Measurements from ENCODE around the gene NRXN2.

The NRXN2 gene

GRCh38 chr11:64758330-64759079 is 35.5 kb upstream of the NRXN2 start:
- H3K4me3 ChIP-seq (replicated peaks; ENCODE audit: low read depth, low read length) = no peak overlapping the region
- DNase-seq (ENCODE audit: low read depth) = no peak
- no peak for TF ChIP-seq CTCF (IDR thresholded peaks at IDR 0.05; ENCODE audit: low read length, missing control alignments)

- no peak for TF ChIP-seq CTCF (IDR thresholded peaks at IDR 0.05; ENCODE audit: low read length, missing control alignments)
- DNase-seq (ENCODE audit: low read depth) = no peak
- no peak overlapping the region for H3K4me3 ChIP-seq (replicated peaks; ENCODE audit: low read depth, low read length)
These were observed 34.7 kb upstream of the NRXN2 start for GRCh38 chr11:64757549-64758329.

GRCh38 chr11:64755681-64756361 is 32.8 kb upstream of the NRXN2 start:
- no peak for TF ChIP-seq CTCF (IDR thresholded peaks at IDR 0.05; ENCODE audit: low read length, missing control alignments)
- no peak for DNase-seq (ENCODE audit: low read depth)
- H3K4me3 ChIP-seq (replicated peaks; ENCODE audit: low read depth, low read length) = no peak overlapping the region

GRCh38 chr11:64754919-64755662 is 32.1 kb upstream of the NRXN2 start:
- no peak for DNase-seq (ENCODE audit: low read depth)
- H3K4me3 ChIP-seq (replicated peaks; ENCODE audit: low read depth, low read length) = no peak overlapping the region
- TF ChIP-seq CTCF (IDR thresholded peaks at IDR 0.05; ENCODE audit: low read length, missing control alignments) = no peak

- no peak for DNase-seq (ENCODE audit: low read depth)
- no peak for TF ChIP-seq CTCF (IDR thresholded peaks at IDR 0.05; ENCODE audit: low read length, missing control alignments)
- H3K4me3 ChIP-seq (replicated peaks; ENCODE audit: low read depth, low read length) = no peak overlapping the region
These were observed 31.3 kb upstream of the NRXN2 start for GRCh38 chr11:64754124-64754918.

Measured in fibroblast of pulmonary artery (primary cell).